ENCODE measurements around the gene ATG9B.

The ATG9B gene

DNA sequence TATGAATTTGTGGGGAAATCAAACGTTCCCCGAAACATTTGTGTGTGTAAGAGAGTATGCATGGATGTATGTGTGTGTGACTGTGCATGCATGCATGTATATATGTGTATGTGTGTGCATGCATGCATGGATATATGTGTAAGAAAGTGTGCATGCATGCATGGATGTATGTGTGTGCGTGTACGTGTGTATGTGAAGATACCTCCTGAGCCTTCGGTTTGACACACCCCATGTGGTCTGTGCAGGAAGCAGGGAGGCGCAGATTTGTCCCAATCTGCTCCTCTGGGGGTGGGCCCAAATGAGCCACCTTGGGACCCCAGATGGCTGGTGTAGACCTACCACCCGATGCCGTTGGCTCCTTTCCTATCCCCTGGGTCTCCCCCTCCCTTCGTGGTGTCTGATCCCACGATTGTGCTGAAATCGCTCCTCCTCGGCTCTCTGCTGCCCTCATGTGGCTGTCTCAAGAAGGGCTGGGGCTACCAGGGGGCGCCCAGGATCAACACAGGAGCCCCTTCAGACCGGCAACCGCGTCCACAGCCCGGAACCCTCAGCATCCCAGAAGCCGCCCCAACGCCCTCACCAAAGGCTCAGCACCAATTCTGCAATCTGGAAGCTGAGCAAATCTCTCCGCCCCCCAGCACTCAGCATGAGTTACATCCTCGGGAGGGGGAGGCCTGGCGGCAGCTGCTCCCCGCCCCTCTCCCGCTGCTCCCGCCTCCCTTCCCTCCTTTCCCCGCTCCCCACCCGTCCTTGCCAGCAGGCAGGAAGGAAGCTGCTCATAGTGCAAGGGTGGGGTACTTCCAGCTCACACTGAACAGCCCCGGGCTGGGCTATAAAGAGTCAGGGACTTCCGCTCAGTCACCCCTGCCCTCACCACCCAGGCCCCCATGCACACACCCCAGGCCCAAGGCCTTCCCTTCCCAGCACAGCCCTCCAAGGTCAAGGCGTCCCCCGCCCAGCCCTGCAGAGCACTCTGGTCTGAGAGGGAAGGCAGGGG lies 35.8 kb downstream of the ATG9B start:
- POLR2A ChIA-PET: no interaction called here
- peak; percentile 78 for DNase-seq (ENCODE audit: extremely low spot score)
- CTCF ChIA-PET: interaction anchor here (0.6 to 2.7 kb wide), 14 partner anchors 9 to 703 kb away, joined by 3 to 11 read pairs (median 4); no protein-coding TSS in a partner anchor
- TF ChIP-seq, protein P1, sequence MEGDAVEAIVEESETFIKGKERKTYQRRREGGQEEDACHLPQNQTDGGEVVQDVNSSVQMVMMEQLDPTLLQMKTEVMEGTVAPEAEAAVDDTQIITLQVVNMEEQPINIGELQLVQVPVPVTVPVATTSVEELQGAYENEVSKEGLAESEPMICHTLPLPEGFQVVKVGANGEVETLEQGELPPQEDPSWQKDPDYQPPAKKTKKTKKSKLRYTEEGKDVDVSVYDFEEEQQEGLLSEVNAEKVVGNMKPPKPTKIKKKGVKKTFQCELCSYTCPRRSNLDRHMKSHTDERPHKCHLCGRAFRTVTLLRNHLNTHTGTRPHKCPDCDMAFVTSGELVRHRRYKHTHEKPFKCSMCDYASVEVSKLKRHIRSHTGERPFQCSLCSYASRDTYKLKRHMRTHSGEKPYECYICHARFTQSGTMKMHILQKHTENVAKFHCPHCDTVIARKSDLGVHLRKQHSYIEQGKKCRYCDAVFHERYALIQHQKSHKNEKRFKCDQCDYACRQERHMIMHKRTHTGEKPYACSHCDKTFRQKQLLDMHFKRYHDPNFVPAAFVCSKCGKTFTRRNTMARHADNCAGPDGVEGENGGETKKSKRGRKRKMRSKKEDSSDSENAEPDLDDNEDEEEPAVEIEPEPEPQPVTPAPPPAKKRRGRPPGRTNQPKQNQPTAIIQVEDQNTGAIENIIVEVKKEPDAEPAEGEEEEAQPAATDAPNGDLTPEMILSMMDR (IDR thresholded peaks at IDR 0.05; ENCODE audit: control extremely low read depth, extremely low read depth, low read depth, missing control alignments): peak; percentile 73

DNA sequence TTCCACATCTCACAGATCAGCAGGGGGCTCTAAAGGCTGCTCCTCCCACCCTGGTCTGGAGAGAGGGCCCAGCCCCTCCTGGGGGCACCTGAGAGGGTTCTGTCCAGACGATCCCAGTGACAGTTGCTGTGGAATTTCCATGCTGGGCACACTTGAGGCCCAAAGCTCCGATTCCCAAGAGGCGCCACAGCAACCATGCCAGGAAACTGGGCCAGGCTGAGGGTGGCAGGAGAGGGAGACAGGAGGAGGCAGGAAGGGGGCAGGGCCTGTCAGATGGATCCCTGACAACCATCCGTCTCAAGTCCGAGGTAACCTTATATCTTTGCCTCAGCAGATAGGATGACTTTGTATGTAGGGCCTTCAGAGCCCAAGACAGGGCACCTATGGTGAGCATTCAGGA lies 37.7 kb downstream of the ATG9B start:
- ChIA-PET POLR2A (no interaction called here), CTCF (interaction anchor here (1.0 to 6.0 kb wide), 19 partner anchors 12 to 512 kb away, joined by 3 to 53 read pairs (median 6); partner anchors contain the start of gene ABCB8)
- TF ChIP-seq, protein P1 (IDR thresholded peaks at IDR 0.05; ENCODE audit: control extremely low read depth, extremely low read depth, low read depth, missing control alignments): no peak
- DNase-seq (ENCODE audit: extremely low spot score): no peak

DNA sequence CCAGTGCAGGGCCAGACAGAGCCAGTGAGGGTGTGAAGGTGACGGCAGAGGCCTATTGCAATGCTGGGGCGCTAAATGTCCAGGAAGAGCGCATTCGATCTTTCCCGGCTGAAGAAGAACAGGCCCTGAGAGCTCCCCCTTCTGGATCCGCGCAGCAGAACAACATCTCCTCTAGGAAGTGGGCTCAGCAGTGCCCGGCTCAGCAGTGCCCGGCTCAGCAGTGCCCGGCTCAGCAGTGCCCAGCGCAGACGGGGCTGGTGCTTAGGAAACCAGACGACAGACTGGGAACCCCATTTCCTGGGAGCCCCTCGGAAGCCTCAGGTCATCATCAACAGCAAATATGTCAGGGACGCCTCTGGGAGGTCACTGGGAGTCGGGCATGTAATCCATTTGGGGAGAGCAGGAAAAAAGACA lies 38.2 kb downstream of the ATG9B start:
- peak; percentile 67 for DNase-seq (ENCODE audit: extremely low spot score)
- TF ChIP-seq, protein P1 (IDR thresholded peaks at IDR 0.05; ENCODE audit: control extremely low read depth, extremely low read depth, low read depth, missing control alignments): peak; percentile 64
- POLR2A ChIA-PET: no interaction called here
- CTCF ChIA-PET: interaction anchor here (0.8 to 6.0 kb wide), 23 partner anchors 11 to 511 kb away, joined by 3 to 53 read pairs (median 5); partner anchors contain the start of gene ABCB8

DNA sequence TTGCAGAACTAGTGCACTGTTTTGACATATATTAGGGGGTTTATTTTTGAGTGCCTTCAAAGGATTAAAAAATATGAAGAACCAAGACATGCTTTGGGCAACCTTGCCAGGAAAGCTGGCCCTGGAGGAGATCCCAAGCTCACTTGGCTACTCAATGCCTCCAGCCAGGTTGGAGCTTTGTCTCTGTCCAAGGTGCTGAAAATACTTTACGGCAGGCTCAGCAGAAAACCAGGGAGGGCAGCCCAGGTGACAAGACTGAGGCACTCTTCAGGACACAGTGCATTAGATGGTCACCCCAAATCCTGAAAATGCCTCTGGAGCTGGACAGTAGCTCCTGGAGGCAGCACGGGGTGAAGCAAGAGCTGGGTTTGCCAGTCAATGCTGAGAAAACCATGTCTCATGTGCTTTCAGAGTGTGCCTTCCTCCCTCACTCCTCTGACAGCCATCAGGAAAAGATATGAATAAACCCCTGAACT lies 40.4 kb downstream of the ATG9B start:
- no peak for DNase-seq (ENCODE audit: extremely low spot score)
- TF ChIP-seq, protein P1 (IDR thresholded peaks at IDR 0.05; ENCODE audit: control extremely low read depth, extremely low read depth, low read depth, missing control alignments): no peak
- ChIA-PET POLR2A (no interaction called here), CTCF (interaction anchor here (0.6 to 6.0 kb wide), 13 partner anchors 9 to 260 kb away, joined by 3 to 53 read pairs (median 4); no protein-coding TSS in a partner anchor)

DNA sequence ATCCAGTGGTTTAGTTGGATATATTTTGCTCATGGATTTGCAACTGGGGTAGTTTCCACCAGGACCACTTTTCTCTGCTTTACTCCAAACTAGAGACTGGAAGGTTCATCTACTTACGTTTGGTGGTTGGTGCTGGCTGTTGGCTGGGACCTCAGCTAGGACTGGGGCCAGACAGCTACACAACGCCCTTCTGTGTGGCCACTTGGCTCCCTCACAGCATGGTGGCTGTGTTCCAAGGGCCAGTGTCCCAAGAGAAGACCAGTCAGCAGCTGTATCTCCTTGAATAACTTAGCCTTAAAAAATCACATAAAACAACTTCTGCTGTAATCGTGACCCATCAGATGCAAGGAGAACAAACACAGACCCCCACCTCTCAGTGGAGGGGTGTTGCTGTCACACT lies 41.9 kb downstream of the ATG9B start:
- no peak for DNase-seq (ENCODE audit: extremely low spot score)
- CTCF ChIA-PET: interaction anchor here (1.0 to 6.0 kb wide), 2 partner anchors 20 to 142 kb away, joined by 3 to 53 read pairs; no protein-coding TSS in a partner anchor
- POLR2A ChIA-PET: no interaction called here
- TF ChIP-seq, protein P1 (IDR thresholded peaks at IDR 0.05; ENCODE audit: control extremely low read depth, extremely low read depth, low read depth, missing control alignments): no peak

DNA sequence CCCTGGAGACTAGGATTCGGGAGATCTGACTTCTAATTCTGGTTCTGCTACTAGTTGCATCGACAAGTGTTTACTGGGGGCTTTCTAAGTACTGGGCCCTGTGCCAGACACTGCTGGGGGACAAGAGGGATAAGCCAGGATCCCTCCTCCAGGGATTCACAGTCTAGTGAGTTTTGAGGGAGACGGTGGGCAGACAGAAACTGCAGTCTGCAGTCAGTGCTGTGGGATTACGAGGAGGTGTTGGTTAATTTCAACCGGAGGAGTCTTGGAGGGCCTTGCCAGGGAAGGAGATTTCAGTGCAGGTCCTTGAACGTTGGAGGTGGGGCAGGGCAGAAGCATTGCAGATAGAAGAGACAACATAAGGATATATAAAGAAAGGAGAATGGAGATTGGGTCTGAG lies 42.6 kb downstream of the ATG9B start:
- TF ChIP-seq, protein P1 (IDR thresholded peaks at IDR 0.05; ENCODE audit: control extremely low read depth, extremely low read depth, low read depth, missing control alignments): no peak
- POLR2A ChIA-PET: no interaction called here
- no peak for DNase-seq (ENCODE audit: extremely low spot score)
- CTCF ChIA-PET: interaction anchor here (2.9 to 6.0 kb wide), 2 partner anchors 19 kb away, joined by 13 to 53 read pairs; no protein-coding TSS in a partner anchor
